ENCODE results near the gene SERBP1. TPM values are rescaled to one million over a fixed set of nuclear protein-coding genes. Genes with fewer than 3 reads are reported as not detected.

Gene SERBP1
- total RNA-seq, 1 experiment from 2014 or later, result 325 TPM

DNA sequence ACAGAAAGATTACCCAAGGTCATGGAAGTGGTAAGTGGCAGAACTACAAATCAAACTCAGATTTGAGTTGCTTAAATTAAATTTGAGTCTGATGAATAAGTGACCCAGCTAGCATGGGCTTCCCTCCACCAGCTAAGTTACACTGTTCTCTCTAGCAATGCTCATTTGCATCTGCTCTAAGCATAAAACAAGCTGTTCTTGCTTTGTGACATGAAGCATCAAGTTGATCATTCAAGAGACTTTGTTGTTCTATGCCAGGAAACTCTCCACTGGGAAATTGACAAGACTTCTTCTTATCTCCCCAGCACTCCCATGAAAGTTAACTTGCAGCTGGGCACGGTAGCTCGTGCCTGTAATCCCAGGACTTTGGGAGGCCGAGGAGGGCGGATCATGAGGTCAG is 49.0 kb downstream of the SERBP1 start:
- no peak for TF ChIP-seq POLR2A (IDR thresholded peaks at IDR 0.05; ENCODE audit: borderline replicate concordance, extremely low read depth, insufficient read depth, insufficient read length)
- TF ChIP-seq CBX3 (IDR thresholded peaks at IDR 0.05; ENCODE audit: low read depth), result no peak
- no peak for TF ChIP-seq EGR1 (IDR thresholded peaks at IDR 0.05; ENCODE audit: low read depth)
- TF ChIP-seq SRF (IDR thresholded peaks at IDR 0.05; ENCODE audit: low read depth), result no peak
- TF ChIP-seq, protein P1, sequence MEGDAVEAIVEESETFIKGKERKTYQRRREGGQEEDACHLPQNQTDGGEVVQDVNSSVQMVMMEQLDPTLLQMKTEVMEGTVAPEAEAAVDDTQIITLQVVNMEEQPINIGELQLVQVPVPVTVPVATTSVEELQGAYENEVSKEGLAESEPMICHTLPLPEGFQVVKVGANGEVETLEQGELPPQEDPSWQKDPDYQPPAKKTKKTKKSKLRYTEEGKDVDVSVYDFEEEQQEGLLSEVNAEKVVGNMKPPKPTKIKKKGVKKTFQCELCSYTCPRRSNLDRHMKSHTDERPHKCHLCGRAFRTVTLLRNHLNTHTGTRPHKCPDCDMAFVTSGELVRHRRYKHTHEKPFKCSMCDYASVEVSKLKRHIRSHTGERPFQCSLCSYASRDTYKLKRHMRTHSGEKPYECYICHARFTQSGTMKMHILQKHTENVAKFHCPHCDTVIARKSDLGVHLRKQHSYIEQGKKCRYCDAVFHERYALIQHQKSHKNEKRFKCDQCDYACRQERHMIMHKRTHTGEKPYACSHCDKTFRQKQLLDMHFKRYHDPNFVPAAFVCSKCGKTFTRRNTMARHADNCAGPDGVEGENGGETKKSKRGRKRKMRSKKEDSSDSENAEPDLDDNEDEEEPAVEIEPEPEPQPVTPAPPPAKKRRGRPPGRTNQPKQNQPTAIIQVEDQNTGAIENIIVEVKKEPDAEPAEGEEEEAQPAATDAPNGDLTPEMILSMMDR (IDR thresholded peaks at IDR 0.05 in 2 of 3, conservative IDR thresholded peaks at IDR 0.05 in 1 of 3; ENCODE audit: borderline replicate concordance in 1 of 3, insufficient read depth in 1 of 3, low read depth in 2 of 3, low read length in 2 of 3), result no peak
- TF ChIP-seq CEBPB (IDR thresholded peaks at IDR 0.05; ENCODE audit: low read depth), result no peak
- Histone ChIP-seq H3K9ac (ENCODE audit: low read length) (no peak overlapping the region), H3K36me3 (ENCODE audit: control insufficient read depth in 1 of 2, insufficient read depth in 2 of 2, low read length in 2 of 2) (no peaks in the 10 kb centered on the region), H3K9me2 (ENCODE audit: insufficient read depth) (no peaks in the 10 kb centered on the region), H4K20me1 (ENCODE audit: insufficient read depth) (no peaks in the 10 kb centered on the region), H3K9me3 (ENCODE audit: control insufficient read depth in 1 of 2, insufficient read depth in 1 of 2, low read depth in 1 of 2, low read length in 2 of 2) (peaks cover 0 to 9% of the 10 kb centered on the region in 2 experiments; a peak in 1 of 4 replicates), H3K79me2 (ENCODE audit: insufficient read depth, low read length) (no peaks in the 10 kb centered on the region), H3K4me2 (ENCODE audit: low read length) (no peak overlapping the region), H3K27me3 (ENCODE audit: insufficient read depth, low read length) (no peaks in the 10 kb centered on the region), H3K4me3 (replicated peaks in 1 of 2; ENCODE audit: low read depth in 1 of 2, low read length in 2 of 2) (no peak overlapping the region), H2AFZ (ENCODE audit: low read depth, low read length, poor library complexity, severe bottlenecking) (no peak overlapping the region), H3K4me1 (ENCODE audit: control insufficient read depth in 1 of 2, insufficient read depth in 2 of 2, low read length in 2 of 2) (no peaks in the 10 kb centered on the region; a peak in 1 of 4 replicates), H3K27ac (ENCODE audit: low read depth, low read length) (no peak overlapping the region)
- no peak for ATAC-seq
- no peak for DNase-seq (ENCODE audit: low read depth, low spot score)
- intact Hi-C loops (cut with micrococcal nuclease), result no loop called here
- POLR2A ChIA-PET, result no interaction called here
- CTCF ChIA-PET, result no interaction called here
- RAD21 ChIA-PET (ENCODE audit: low non-redundant PET in 1 of 2, low total read pairs in 2 of 2, uncharacterized antibody in 2 of 2, unreplicated experiment in 2 of 2), result no interaction called here
- BruUV-seq (replicated peaks), result no TSS peak

DNA sequence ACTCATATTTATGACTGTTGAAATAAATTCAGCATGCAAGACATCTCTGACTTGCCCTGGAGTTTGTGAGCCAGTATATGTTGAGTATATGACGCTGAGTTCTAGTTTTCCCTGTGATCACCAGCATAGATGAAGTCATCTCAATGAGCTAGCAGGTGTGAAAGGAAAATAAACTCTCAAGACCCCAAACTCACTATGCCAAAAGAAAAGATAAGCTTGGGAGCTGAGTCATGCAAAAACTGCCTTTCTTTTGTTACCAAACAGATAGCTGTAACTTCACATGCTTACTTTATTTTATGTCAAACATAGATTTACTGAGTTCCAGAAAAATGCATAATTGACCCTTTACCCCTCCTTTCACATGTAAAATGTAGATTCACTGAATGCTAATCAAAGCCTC is 52.9 kb downstream of the SERBP1 start:
- TF ChIP-seq, protein P2, sequence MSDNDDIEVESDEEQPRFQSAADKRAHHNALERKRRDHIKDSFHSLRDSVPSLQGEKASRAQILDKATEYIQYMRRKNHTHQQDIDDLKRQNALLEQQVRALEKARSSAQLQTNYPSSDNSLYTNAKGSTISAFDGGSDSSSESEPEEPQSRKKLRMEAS (IDR thresholded peaks at IDR 0.05), result no peak
- TF ChIP-seq JUND (IDR thresholded peaks at IDR 0.05) (no peak), YY1 (IDR thresholded peaks at IDR 0.05; ENCODE audit: extremely low read depth, insufficient replicate concordance, low read depth, low read length) (no peak), TCF7L2 (IDR thresholded peaks at IDR 0.05; ENCODE audit: borderline replicate concordance, extremely low read depth, insufficient read depth, insufficient read length) (no peak), CBX3 (IDR thresholded peaks at IDR 0.05; ENCODE audit: low read depth) (no peak), CEBPB (IDR thresholded peaks at IDR 0.05; ENCODE audit: low read depth) (no peak), SRF (IDR thresholded peaks at IDR 0.05; ENCODE audit: low read depth) (no peak), EZH2 (IDR thresholded peaks at IDR 0.05) (no peak), ZNF274 (IDR thresholded peaks at IDR 0.05; ENCODE audit: low read depth, low read length) (no peak)
- TF ChIP-seq, protein P3, sequence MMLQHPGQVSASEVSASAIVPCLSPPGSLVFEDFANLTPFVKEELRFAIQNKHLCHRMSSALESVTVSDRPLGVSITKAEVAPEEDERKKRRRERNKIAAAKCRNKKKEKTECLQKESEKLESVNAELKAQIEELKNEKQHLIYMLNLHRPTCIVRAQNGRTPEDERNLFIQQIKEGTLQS (IDR thresholded peaks at IDR 0.05), result no peak
- ChIA-PET RAD21 (ENCODE audit: low non-redundant PET in 1 of 2, low total read pairs in 2 of 2, uncharacterized antibody in 2 of 2, unreplicated experiment in 2 of 2) (no interaction called here), POLR2A (no interaction called here), CTCF (no interaction called here)
- H4K20me1 ChIP-seq (ENCODE audit: insufficient read depth), result no peaks in the 10 kb centered on the region
- H3K36me3 ChIP-seq (ENCODE audit: control insufficient read depth in 1 of 2, insufficient read depth in 2 of 2, low read length in 2 of 2), result no peaks in the 10 kb centered on the region
- no peak overlapping the region for H2AFZ ChIP-seq (ENCODE audit: low read depth, low read length, poor library complexity, severe bottlenecking)
- BruUV-seq (replicated peaks), result no TSS peak
- H3K4me1 ChIP-seq (ENCODE audit: control insufficient read depth in 1 of 2, insufficient read depth in 2 of 2, low read length in 2 of 2), result no peaks in the 10 kb centered on the region; a peak in 1 of 4 replicates
- H3K9me2 ChIP-seq (ENCODE audit: insufficient read depth), result no peaks in the 10 kb centered on the region
- H3K27me3 ChIP-seq (ENCODE audit: insufficient read depth, low read length), result no peaks in the 10 kb centered on the region
- H3K4me3 ChIP-seq (replicated peaks in 1 of 2; ENCODE audit: low read depth in 1 of 2, low read length in 2 of 2), result no peak overlapping the region
- DNase-seq (ENCODE audit: low read depth, low spot score) (no peak), ATAC-seq (no peak)
- H3K9me3 ChIP-seq (ENCODE audit: control insufficient read depth in 1 of 2, insufficient read depth in 1 of 2, low read depth in 1 of 2, low read length in 2 of 2), result no peaks in the 10 kb centered on the region
- no peak overlapping the region for H3K4me2 ChIP-seq (ENCODE audit: low read length)
- H3K79me2 ChIP-seq (ENCODE audit: insufficient read depth, low read length), result no peaks in the 10 kb centered on the region
- intact Hi-C loops (cut with micrococcal nuclease), result no loop called here
- H3K9ac ChIP-seq (ENCODE audit: low read length), result no peak overlapping the region
- H3K27ac ChIP-seq (ENCODE audit: low read depth, low read length), result no peak overlapping the region
